Activated T-helper 1 cell treated with Interleukin-2 at 50 U/mL for 16 hours (primary cell): ENCODE measurements around the gene ADAMTSL5.
"Not testable (repeated sequence)": the region's sequence is repeated elsewhere in the genome, so short reads cannot be mapped to it uniquely, and the experiment has no call there.

ENCODE experiments used
- DNase-seq: peaks from one replicate; pipeline ENCODE4 v3.0.0-alpha.2; 2020; ENCODE audit warnings: low read depth

Gene ADAMTSL5

GRCh38 chr19:1511318-1512317 is 1.2 kb downstream of the ADAMTSL5 start:
- DNase-seq, result no peak

GRCh38 chr19:1510807-1511206 is 2.0 kb downstream of the ADAMTSL5 start:
- no peak for DNase-seq

GRCh38 chr19:1510442-1510806 is 2.4 kb downstream of the ADAMTSL5 start:
- DNase-seq, result no peak

GRCh38 chr19:1509602-1510441 is 3.0 kb downstream of the ADAMTSL5 start:
- DNase-seq, result no peak

- DNase-seq, result no peak
Observed at GRCh38 chr19:1508507-1508856, 4.3 kb downstream of the ADAMTSL5 start.

GRCh38 chr19:1507763-1508506 is 4.9 kb downstream of the ADAMTSL5 start:
- peak; percentile 83 for DNase-seq

- DNase-seq, result no peak
Observed at GRCh38 chr19:1507192-1507660, 5.6 kb downstream of the ADAMTSL5 start.

- no peak for DNase-seq
Observed at GRCh38 chr19:1505991-1506881, 6.6 kb downstream of the ADAMTSL5 start.

- DNase-seq, result no peak
Observed at GRCh38 chr19:1505012-1505411, 7.8 kb downstream of the ADAMTSL5 start.

GRCh38 chr19:1503925-1504773 is 8.7 kb downstream of the ADAMTSL5 start:
- DNase-seq, result no peak

- DNase-seq, result peak; percentile 46
Observed at GRCh38 chr19:1503089-1503924, 9.5 kb downstream of the ADAMTSL5 start.

- no peak for DNase-seq
Observed at GRCh38 chr19:1502433-1503088, 10.3 kb downstream of the ADAMTSL5 start.

- no peak for DNase-seq
Observed at GRCh38 chr19:1501200-1501595, 11.6 kb downstream of the ADAMTSL5 start.

- DNase-seq, result not testable (repeated sequence)
Observed at GRCh38 chr19:1499231-1499630, 13.6 kb downstream of the ADAMTSL5 start.

GRCh38 chr19:1497578-1498235 is 15.1 kb downstream of the ADAMTSL5 start:
- DNase-seq, result no peak

GRCh38 chr19:1496714-1497577 is 15.9 kb downstream of the ADAMTSL5 start:
- no peak for DNase-seq
